Ovary (tissue), 9 donors: ENCODE measurements around the gene S100A16. TPM values are rescaled to one million over a fixed set of nuclear protein-coding genes. Genes with fewer than 3 reads are reported as not detected.
A peak's percentile ranks its signal among the peaks of the same experiment; 100 is the strongest.

Experiments used
- DNase-seq, 5 donors: peaks; one replicate each; pipeline ENCODE4 v3.0.0-alpha.2; 2019 to 2020
- H3K27ac ChIP-seq, 2 donors: fragments of 200-600 bp; one replicate each; pipeline versions ENCODE4 v1.5.1 to v1.8.0; 2019 to 2022
- H3K27me3 ChIP-seq: fragments of 200-600 bp; one replicate; pipeline ENCODE4 v1.8.0; 2022
- H3K36me3 ChIP-seq: fragments of 200-600 bp; sonication (generic); one replicate; pipeline ENCODE4 v1.5.1; 2019
- H3K4me1 ChIP-seq: one replicate; pipeline ENCODE4 v1.8.1; 2013; ENCODE audit warnings: mild to moderate bottlenecking, moderate library complexity; ENCODE audit not compliant: insufficient read depth
- H3K4me3 ChIP-seq: fragments of 200-600 bp; sonication (generic); one replicate; pipeline ENCODE4 v1.5.1; 2017
- H3K9me3 ChIP-seq, 2 donors: fragments of 200-600 bp in 1 of 2; sonication (generic) in 1 of 2; one replicate each; pipeline versions ENCODE4 v1.5.1 to v1.8.1; 2013 to 2019; ENCODE audit warnings: mild to moderate bottlenecking in 1 of 2, moderate library complexity in 1 of 2
- CTCF ChIP-seq, 3 donors: fragments of 450-650 bp in 2 of 3; fragments of 200-600 bp in 1 of 3; IDR thresholded peaks; one replicate each; pipeline versions ENCODE4 v1.5.1 to v1.8.0; 2016 to 2022; ENCODE audit warnings: antibody characterized with exemption in 3 of 3, mild to moderate bottlenecking in 1 of 3
- EP300 ChIP-seq: sonication (generic); formaldehyde crosslinking; IDR thresholded peaks from one replicate; pipeline ENCODE4 v1.6.1; 2017; ENCODE audit warnings: antibody characterized with exemption
- POLR2A ChIP-seq: fragments of 450-650 bp; IDR thresholded peaks from one replicate; pipeline ENCODE4 v1.6.1; 2017; ENCODE audit warnings: antibody characterized with exemption, mild to moderate bottlenecking, moderate library complexity
- WGBS, 3 donors: extraction: QIAGEN DNeasy Blood & Tissue Kit in 1 of 3; methylation state at CpG; one replicate each; pipeline versions ENCODE4 v1.1.5 to v1.1.7; 2013 to 2017; 5-methylcytosine and 5-hydroxymethylcytosine counted together
- intact Hi-C, 4 donors: fragments of 100-400 bp; cut with DNase I; formaldehyde crosslinking; loops; one replicate each; pipeline versions ENCODE4 v1.11.0 to v1.15.1; 2022 to 2023
- polyA plus RNA-seq, 2 donors: library from polyadenylated mRNA; stranded (reverse); fragments of 200-250 nt in 1 of 2; fragments of 350-450 nt in 1 of 2; fragmentation: Illumina TruSeq in 1 of 2; extraction: RNeasy Lipid Tissue Mini Kit (QIAGEN cat#74804) in 1 of 2; gene quantifications; one replicate each; pipeline ENCODE4 v1.2.3, GENCODE V29; 2013 to 2014
- total RNA-seq, 7 donors: library from RNA; depleted of rRNA in 2 of 7; stranded (reverse); fragments of >200 nt in 2 of 7; fragmentation: NEBNext Ultra II Directional in 3 of 7; extraction: Animal tissue kit (Norgen Biotek cat#: 25700) in 3 of 7; gene quantifications; one replicate each; pipeline versions ENCODE4 v1.1.0 to v1.2.4, GENCODE V29; 2016 to 2023
- donor health status: DM: no; HTN: no; CAD: no; lungs with moderate emphysema.
- donor health status: DM: no; HTN: no; CAD: no.
- donor health status: Bipolar disorder and iron deficiency.
- donor health status: DM: yes; HTN: yes; CAD: no.
- donor health status: DM: no; HTN: no; CAD: no.
- donor health status: DM: yes; HTN: yes; CAD: no.

S100A16 gene
- total and polyA plus RNA-seq, 9 donors: 40.7 to 200 (median 81.0) TPM

GRCh38 chr1:153626904-153627714, 14.2 kb upstream of the S100A16 start, which contains the start of gene S100A13:
S100A13 (minus strand) TSS chr1:153627505; CDS start chr1:153626472, 1,033 bp downstream.
- H3K4me3 ChIP-seq: peak within 1 kb of the TSS; percentile 36
- intact Hi-C loops: loop anchor here in 1 of 4 donors (10.0 kb wide), 1 partner anchor 52 kb away; no protein-coding TSS in a partner anchor
- peak within 1 kb of the TSS; percentile 59 to 72 for H3K27ac ChIP-seq
- TF ChIP-seq POLR2A: peak; percentile 62
- TF ChIP-seq CTCF (IDR thresholded peaks at IDR 0.05): no peak
- no peak for TF ChIP-seq EP300
- no peaks in the 10 kb centered on the region for H3K27me3 ChIP-seq
- DNase-seq: peak; percentile 82 to 90 (median 88)
- no peaks in the 10 kb centered on the region for H3K9me3 ChIP-seq
- peaks cover 3% of the 10 kb centered on the region for H3K4me1 ChIP-seq
- H3K36me3 ChIP-seq: no peaks in the 10 kb centered on the region
- 1 to 2% (median 1%) methylated on average over 26 to 28 of the region's 28 CpGs for whole genome bisulfite sequencing, 3 donors

- H3K36me3 ChIP-seq: no peaks in the 10 kb centered on the region
- H3K9me3 ChIP-seq: no peaks in the 10 kb centered on the region
- H3K4me3 ChIP-seq: peak overlapping the region; percentile 36
- H3K27me3 ChIP-seq: no peaks in the 10 kb centered on the region
- intact Hi-C loops: loop anchor here in 1 of 4 donors (10.0 kb wide), 1 partner anchor 52 kb away; no protein-coding TSS in a partner anchor
- whole genome bisulfite sequencing, 3 donors: 21 to 37% (median 37%) methylated on average over 3 of the region's 3 CpGs
- no peak for TF ChIP-seq CTCF (IDR thresholded peaks at IDR 0.05)
- TF ChIP-seq EP300: no peak
- TF ChIP-seq POLR2A: no peak
- H3K27ac ChIP-seq: peak overlapping the region; percentile 59 to 72
- H3K4me1 ChIP-seq: peaks cover 3% of the 10 kb centered on the region
- no peak for DNase-seq
Observed at GRCh38 chr1:153626477-153626903, 13.6 kb upstream of the S100A16 start.

DNA sequence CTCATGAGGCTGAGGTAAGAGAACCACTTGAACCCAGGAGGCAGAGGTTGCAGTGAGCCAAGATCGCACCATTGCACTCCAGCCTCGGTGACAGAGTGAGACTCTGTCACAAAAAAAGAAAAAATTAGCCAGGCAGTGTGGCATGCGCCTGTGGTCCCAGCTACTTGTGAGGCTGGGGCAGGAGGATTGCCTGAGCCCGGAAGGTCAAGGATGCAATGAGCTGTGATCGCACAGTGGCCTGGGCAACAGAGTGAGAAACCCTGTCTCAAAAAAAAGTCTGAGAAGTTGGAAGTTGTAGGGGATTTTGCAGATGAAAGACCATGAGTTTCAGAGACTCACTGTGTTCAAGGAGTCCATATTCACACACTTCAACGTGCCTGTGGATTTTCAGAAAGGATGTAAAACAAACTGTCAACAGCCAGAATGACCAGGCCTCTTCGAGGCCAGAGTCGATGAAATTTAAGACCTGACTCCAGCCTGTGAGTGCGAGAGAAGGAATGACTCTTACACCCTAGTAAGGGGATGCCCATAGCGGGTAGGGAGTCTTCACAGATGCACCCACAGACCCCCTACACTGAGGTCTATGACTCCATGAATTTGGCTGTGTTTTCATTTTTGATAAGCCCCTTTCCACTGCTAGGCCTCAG, 12.2 kb upstream of the S100A16 start:
- Histone ChIP-seq H3K27me3 (no peaks in the 10 kb centered on the region), H3K27ac (no peak overlapping the region), H3K4me3 (no peak overlapping the region), H3K36me3 (no peaks in the 10 kb centered on the region), H3K9me3 (no peaks in the 10 kb centered on the region), H3K4me1 (peaks cover 3% of the 10 kb centered on the region)
- TF ChIP-seq CTCF (IDR thresholded peaks at IDR 0.05) (no peak), EP300 (no peak), POLR2A (no peak)
- intact Hi-C loops: loop anchor here in 1 of 4 donors (10.0 kb wide), 1 partner anchor 50 kb away; no protein-coding TSS in a partner anchor
- WGBS, 3 donors: 82 to 87% (median 86%) methylated on average over 10 of the region's 10 CpGs
- peak in 1 of 5 donors; percentile 8 for DNase-seq

DNA sequence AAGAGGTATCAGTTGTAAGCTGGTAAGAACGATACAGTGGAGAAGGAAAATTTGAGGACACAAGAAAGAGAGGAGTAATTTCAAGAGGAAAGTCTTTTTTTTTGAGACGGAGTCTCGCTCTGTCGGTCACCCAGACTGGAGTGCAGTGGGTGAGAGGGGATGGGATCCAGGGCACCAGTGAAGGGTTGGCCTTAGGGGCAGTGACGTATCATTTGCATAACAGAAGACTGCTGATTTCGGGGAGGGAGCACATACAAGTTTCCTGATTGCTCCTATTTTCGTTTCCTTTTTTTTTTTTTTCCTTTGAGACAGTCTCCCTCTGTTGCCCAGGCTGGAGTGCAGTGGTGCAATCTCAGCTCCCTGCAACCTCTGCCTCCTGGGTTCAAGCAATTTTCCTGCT, 10.2 kb upstream of the S100A16 start:
- WGBS, 3 donors: 78 to 87% (median 84%) methylated on average over 7 of the region's 7 CpGs
- no peak overlapping the region for H3K27ac ChIP-seq
- DNase-seq: peak in 1 of 5 donors; percentile 1
- H3K36me3 ChIP-seq: no peaks in the 10 kb centered on the region
- no peak overlapping the region for H3K4me3 ChIP-seq
- no peaks in the 10 kb centered on the region for H3K27me3 ChIP-seq
- TF ChIP-seq CTCF (IDR thresholded peaks at IDR 0.05) (no peak), POLR2A (no peak), EP300 (no peak)
- H3K4me1 ChIP-seq: peaks cover 3% of the 10 kb centered on the region
- H3K9me3 ChIP-seq: no peaks in the 10 kb centered on the region
- intact Hi-C loops: loop anchor here in 1 of 4 donors (10.0 kb wide), 1 partner anchor 48 kb away; no protein-coding TSS in a partner anchor
